ENCODE data around the gene ACTR5.

DNA sequence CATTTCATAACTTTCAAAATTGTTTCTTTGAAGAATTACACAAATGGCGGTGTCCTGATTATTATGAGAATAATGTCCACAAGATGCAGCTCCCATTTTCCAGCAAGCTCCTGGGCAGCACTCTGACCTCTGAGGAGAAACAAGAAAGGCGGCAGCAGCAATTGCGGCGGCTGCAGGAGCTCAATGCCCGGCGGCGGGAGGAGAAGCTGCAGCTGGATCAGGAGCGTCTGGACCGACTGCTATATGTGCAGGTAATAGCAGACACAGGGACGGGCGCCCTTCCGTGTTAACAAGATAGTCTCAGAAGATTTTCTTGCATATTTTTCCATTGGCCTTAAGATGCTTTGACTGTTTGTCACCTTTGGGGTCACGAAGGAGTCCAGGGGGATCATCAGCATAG, 6.7 kb downstream of the ACTR5 start:
- TF ChIP-seq EP300 (IDR thresholded peaks at IDR 0.05) (no peak), POLR2AphosphoS5 (IDR thresholded peaks at IDR 0.05) (no peak), POLR2A (IDR thresholded peaks at IDR 0.05; ENCODE audit: low read depth) (no peak)
- TF ChIP-seq, protein P1, sequence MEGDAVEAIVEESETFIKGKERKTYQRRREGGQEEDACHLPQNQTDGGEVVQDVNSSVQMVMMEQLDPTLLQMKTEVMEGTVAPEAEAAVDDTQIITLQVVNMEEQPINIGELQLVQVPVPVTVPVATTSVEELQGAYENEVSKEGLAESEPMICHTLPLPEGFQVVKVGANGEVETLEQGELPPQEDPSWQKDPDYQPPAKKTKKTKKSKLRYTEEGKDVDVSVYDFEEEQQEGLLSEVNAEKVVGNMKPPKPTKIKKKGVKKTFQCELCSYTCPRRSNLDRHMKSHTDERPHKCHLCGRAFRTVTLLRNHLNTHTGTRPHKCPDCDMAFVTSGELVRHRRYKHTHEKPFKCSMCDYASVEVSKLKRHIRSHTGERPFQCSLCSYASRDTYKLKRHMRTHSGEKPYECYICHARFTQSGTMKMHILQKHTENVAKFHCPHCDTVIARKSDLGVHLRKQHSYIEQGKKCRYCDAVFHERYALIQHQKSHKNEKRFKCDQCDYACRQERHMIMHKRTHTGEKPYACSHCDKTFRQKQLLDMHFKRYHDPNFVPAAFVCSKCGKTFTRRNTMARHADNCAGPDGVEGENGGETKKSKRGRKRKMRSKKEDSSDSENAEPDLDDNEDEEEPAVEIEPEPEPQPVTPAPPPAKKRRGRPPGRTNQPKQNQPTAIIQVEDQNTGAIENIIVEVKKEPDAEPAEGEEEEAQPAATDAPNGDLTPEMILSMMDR (IDR thresholded peaks at IDR 0.05): no peak

Data from esophagus muscularis mucosa (tissue), 4 donors.